ENCODE results near the gene SLC25A3. TPM values are rescaled to one million over a fixed set of nuclear protein-coding genes. Genes with fewer than 3 reads are reported as not detected.

The SLC25A3 gene
- total RNA-seq, 1 donor, result 631 TPM

- DNase-seq (ENCODE audit: low read depth in 2 of 3, low spot score in 2 of 3), result peak in 2 of 3 donors; percentile 50 to 83
These were observed 60.5 kb downstream of the SLC25A3 start for GRCh38 chr12:98653866-98654493.

Small RNA genes within 50 kb of the gene (small RNA-seq; reads per million reads assigned to genes)
- gene SNORA53, result 82.1 reads per million, percentile 97 among the genes with 10 or more reads in this experiment

Other genes starting within 250 kb of the SLC25A3 start
- 66.0 TPM for gene TMPO, start 78.1 kb upstream of the SLC25A3 start, total RNA-seq
- gene IKBIP, start 51.1 kb downstream of the SLC25A3 start, total RNA-seq, result 6.2 TPM
- gene APAF1, start 51.6 kb downstream of the SLC25A3 start, total RNA-seq, result 10.2 TPM

Data from hematopoietic multipotent progenitor cell (in vitro differentiated cells).